ENCODE measurements around the gene HSPB8. TPM values are rescaled to one million over a fixed set of nuclear protein-coding genes. Genes with fewer than 3 reads are reported as not detected.

The HSPB8 gene, protein sequence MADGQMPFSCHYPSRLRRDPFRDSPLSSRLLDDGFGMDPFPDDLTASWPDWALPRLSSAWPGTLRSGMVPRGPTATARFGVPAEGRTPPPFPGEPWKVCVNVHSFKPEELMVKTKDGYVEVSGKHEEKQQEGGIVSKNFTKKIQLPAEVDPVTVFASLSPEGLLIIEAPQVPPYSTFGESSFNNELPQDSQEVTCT
- total RNA-seq, result 1,000 to 10,000 TPM in 2 of 4 donors, 100 to 1,000 TPM in 2; 659 to 1,236 (median 1,042) TPM
- polyA plus RNA-seq, result 1,000 to 10,000 TPM in 1 of 3 donors, 100 to 1,000 TPM in 2; 398 to 1,629 (median 676) TPM
- long read RNA-seq, donor 1, transcript HSPB8-201 (3 exons, 2,152 nt), result major isoform, 2,071 of 2,244 reads
- long read RNA-seq, donor 1, partial matches to known transcripts, result 154 of 2,244 reads
- long read RNA-seq, donor 1, other reads (novel, unspliced or antisense), result 17 of 2,244 reads
- long read RNA-seq, donor 2, transcript HSPB8-201 (3 exons, 2,152 nt), result major isoform, 3,101 of 3,174 reads
- long read RNA-seq, donor 2, partial matches to known transcripts, result 39 of 3,174 reads
- long read RNA-seq, donor 2, other reads (novel, unspliced or antisense), result 32 of 3,174 reads

- H3K9me3 ChIP-seq, result no peaks in the 10 kb centered on the region
- peaks cover 25% of the 10 kb centered on the region for H3K4me1 ChIP-seq
- TF ChIP-seq, protein P1, sequence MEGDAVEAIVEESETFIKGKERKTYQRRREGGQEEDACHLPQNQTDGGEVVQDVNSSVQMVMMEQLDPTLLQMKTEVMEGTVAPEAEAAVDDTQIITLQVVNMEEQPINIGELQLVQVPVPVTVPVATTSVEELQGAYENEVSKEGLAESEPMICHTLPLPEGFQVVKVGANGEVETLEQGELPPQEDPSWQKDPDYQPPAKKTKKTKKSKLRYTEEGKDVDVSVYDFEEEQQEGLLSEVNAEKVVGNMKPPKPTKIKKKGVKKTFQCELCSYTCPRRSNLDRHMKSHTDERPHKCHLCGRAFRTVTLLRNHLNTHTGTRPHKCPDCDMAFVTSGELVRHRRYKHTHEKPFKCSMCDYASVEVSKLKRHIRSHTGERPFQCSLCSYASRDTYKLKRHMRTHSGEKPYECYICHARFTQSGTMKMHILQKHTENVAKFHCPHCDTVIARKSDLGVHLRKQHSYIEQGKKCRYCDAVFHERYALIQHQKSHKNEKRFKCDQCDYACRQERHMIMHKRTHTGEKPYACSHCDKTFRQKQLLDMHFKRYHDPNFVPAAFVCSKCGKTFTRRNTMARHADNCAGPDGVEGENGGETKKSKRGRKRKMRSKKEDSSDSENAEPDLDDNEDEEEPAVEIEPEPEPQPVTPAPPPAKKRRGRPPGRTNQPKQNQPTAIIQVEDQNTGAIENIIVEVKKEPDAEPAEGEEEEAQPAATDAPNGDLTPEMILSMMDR (IDR thresholded peaks at IDR 0.05), result no peak
- intact Hi-C loops (cut with DNase I), result loop anchor here in 1 of 2 donors (1.0 kb wide), 1 partner anchor 20 kb away; no protein-coding TSS in a partner anchor
- peaks cover 0 to 36% of the 10 kb centered on the region in 2 donors for H3K36me3 ChIP-seq (ENCODE audit: insufficient read depth in 1 of 2, low read depth in 1 of 2)
- peak; percentile 76 to 91 (median 82) for ATAC-seq
- H3K4me3 ChIP-seq, result peak within 1 kb of the TSS; percentile 79
- DNase-seq, result peak; percentile 94 to 99
- 2 to 3% (median 2%) methylated on average over 32 to 33 of the region's 33 CpGs for WGBS, 3 donors
- H3K27ac ChIP-seq, result peak within 1 kb of the TSS; percentile 96
- no peaks in the 10 kb centered on the region for H3K27me3 ChIP-seq (ENCODE audit: insufficient read depth in 3 of 3, low read length in 2 of 3)
Observed at GRCh38 chr12:119178544-119179334, at the start of gene HSPB8. Gene HSPB8, plus strand, starts transcription at chr12:119178931. Its CDS starts 382 bp downstream, at chr12:119179313.

DNA sequence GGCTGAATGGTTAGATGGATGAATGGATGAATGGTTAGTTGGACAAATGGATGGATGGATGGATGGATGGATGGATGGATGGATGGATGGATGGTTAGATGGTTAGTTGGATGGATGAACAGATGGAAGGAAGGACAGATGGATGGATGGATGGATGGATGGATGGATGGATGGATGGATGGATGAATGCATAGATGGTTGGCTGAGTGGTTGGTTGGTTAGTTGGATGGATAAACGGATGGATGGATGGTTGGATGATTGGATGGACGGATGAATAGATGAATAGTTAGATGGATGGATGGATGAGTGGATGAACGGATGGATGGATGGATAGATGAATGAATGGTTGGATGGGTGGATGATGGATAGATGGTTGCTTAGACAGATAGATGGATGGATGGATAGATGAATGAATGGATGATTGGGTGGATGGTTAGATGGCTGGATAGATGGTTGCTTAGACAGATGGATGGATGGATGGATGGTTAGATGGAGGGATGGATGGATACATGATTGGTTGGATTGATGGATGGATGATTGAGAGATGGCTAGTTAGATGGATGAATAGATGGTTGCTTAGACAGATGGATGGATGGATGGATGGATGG is 48.8 kb upstream of the HSPB8 start:
- Histone ChIP-seq H3K4me1 (no peaks in the 10 kb centered on the region), H3K27ac (no peak overlapping the region), H3K36me3 (ENCODE audit: insufficient read depth in 1 of 2, low read depth in 1 of 2) (no peaks in the 10 kb centered on the region), H3K4me3 (no peak overlapping the region), H3K9me3 (no peaks in the 10 kb centered on the region), H3K27me3 (ENCODE audit: insufficient read depth in 3 of 3, low read length in 2 of 3) (no peaks in the 10 kb centered on the region)
- DNase-seq (no peak), ATAC-seq (no peak)
- intact Hi-C loops (cut with DNase I), result no loop called here
- WGBS, 3 donors, result 81 to 86% (median 82%) methylated on average over 3 of the region's 3 CpGs
- TF ChIP-seq, protein P1 (IDR thresholded peaks at IDR 0.05), result no peak

DNA sequence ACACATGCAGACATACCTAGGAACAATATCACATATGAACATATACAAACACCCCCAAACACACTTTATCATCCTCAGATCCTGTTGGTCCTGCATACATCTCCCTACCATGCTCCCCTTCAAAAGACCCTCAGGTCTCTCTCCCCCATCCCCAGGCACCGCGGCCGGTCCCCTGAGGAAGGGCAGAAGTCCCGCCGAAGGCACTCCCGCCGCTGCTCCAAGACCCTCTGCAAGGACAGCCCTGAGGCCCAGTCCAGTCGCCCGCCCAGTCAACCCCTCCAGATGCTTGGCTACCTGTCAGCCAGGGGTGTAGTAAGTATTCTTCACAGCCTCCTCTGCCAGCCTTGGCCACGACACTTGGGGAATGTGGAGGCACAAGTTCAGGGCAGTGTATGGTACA is 48.2 kb upstream of the HSPB8 start:
- H3K4me3 ChIP-seq, result no peak overlapping the region
- H3K36me3 ChIP-seq (ENCODE audit: insufficient read depth in 1 of 2, low read depth in 1 of 2), result no peaks in the 10 kb centered on the region
- H3K27ac ChIP-seq, result no peak overlapping the region
- H3K27me3 ChIP-seq (ENCODE audit: insufficient read depth in 3 of 3, low read length in 2 of 3), result no peaks in the 10 kb centered on the region
- no peaks in the 10 kb centered on the region for H3K9me3 ChIP-seq
- WGBS, 3 donors, result 92 to 94% (median 94%) methylated on average over 10 of the region's 10 CpGs
- TF ChIP-seq, protein P1 (IDR thresholded peaks at IDR 0.05), result no peak
- intact Hi-C loops (cut with DNase I), result no loop called here
- no peaks in the 10 kb centered on the region for H3K4me1 ChIP-seq
- ATAC-seq (no peak), DNase-seq (no peak)

GRCh38 chr12:119134284-119135072 is 44.3 kb upstream of the HSPB8 start:
- Histone ChIP-seq H3K27ac (no peak overlapping the region), H3K27me3 (ENCODE audit: insufficient read depth in 3 of 3, low read length in 2 of 3) (no peaks in the 10 kb centered on the region), H3K36me3 (ENCODE audit: insufficient read depth in 1 of 2, low read depth in 1 of 2) (no peaks in the 10 kb centered on the region), H3K9me3 (no peaks in the 10 kb centered on the region), H3K4me3 (no peak overlapping the region), H3K4me1 (no peaks in the 10 kb centered on the region)
- DNase-seq (no peak), ATAC-seq (no peak)
- intact Hi-C loops (cut with DNase I), result no loop called here
- TF ChIP-seq, protein P1 (IDR thresholded peaks at IDR 0.05), result no peak
- WGBS, 3 donors, result 67 to 96% (median 89%) methylated on average over 3 of the region's 3 CpGs
